HepG2 (cell line): ENCODE data around the gene ITGA2. TPM values are rescaled to one million over a fixed set of nuclear protein-coding genes. Genes with fewer than 3 reads are reported as not detected.

Experiments used
- ATAC-seq: fragments of 200-7000 bp; cut with Tn5 transposase; 3 replicates; pipeline ENCODE4 v1.9.1; 2020; ENCODE audit warnings: mild to moderate bottlenecking, moderate library complexity
- BruUV-seq: library from RNA; stranded (reverse); fragments of 400-500 nt; replicated peaks from 2 replicates; lab custom pipeline; 2021; lab: Mats Ljungman, UMichigan
- CTCF ChIA-PET: fragments of 300-600 bp; formaldehyde crosslinking; extraction: SDS; loops from one replicate; lab custom pipeline; 2021; ENCODE audit warnings: low total read pairs, inconsistent platforms, low intra/inter-chr PET ratio; lab: Yijun Ruan, JAX
- POLR2A ChIA-PET: fragments of 350-600 bp; sonication (Branson Sonifier 250); formaldehyde crosslinking; loops from one replicate; lab custom pipeline; 2020; ENCODE audit warnings: antibody characterized with exemption, inconsistent platforms; lab: Yijun Ruan, JAX
- DNase-seq: peaks from one replicate; pipeline ENCODE4 v3.0.0-alpha.2; 2015; ENCODE audit warnings: low spot score
- FAIRE-seq: peaks from 3 replicates; lab custom pipeline; 2011; peaks lifted over from hg19 to GRCh38; lab: Jason Lieb, UNC
- H2AFZ ChIP-seq: one replicate; pipeline ENCODE4 v1.6.1; 2011; ENCODE audit warnings: low read length, inconsistent platforms
- H3K27ac ChIP-seq: fragments of 300-600 bp; 3 replicates; pipeline ENCODE4 v1.8.0; 2011; ENCODE audit warnings: mixed run types, mild to moderate bottlenecking, mixed read lengths, low read length, inconsistent platforms; ENCODE audit not compliant: insufficient read depth; ENCODE audit errors: extremely low read length
- H3K27me3 ChIP-seq, 2 experiments: fragments of 200-600 bp in 1 of 2; 2 replicates in 1 of 2; 3 replicates in 1 of 2; pipeline versions ENCODE4 v1.6.0 to v1.8.0; 2011; ENCODE audit warnings: low read length in 2 of 2, mild to moderate bottlenecking in 2 of 2, moderate library complexity in 2 of 2, inconsistent platforms in 1 of 2; ENCODE audit not compliant: insufficient read depth in 2 of 2, control insufficient read depth in 1 of 2
- H3K36me3 ChIP-seq, 2 experiments: fragments of 200-600 bp in 1 of 2; replicated peaks in 1 of 2; 2 replicates in 1 of 2; 3 replicates in 1 of 2; pipeline versions ENCODE4 v1.5.1 to v1.8.0; 2011; ENCODE audit warnings: low read length in 2 of 2, inconsistent platforms in 1 of 2; ENCODE audit not compliant: insufficient read depth in 2 of 2, control insufficient read depth in 1 of 2
- H3K4me1 ChIP-seq: 2 replicates; pipeline ENCODE4 v1.5.1; 2012; ENCODE audit warnings: low read length, inconsistent platforms; ENCODE audit not compliant: insufficient read depth
- H3K4me2 ChIP-seq: 2 replicates; pipeline ENCODE4 v1.6.0; 2011; ENCODE audit warnings: low read depth, low read length, inconsistent platforms
- H3K4me3 ChIP-seq, 3 experiments: fragments of 200-600 bp in 1 of 3; sonication (generic), shearing (Covaris generic) in 1 of 3; replicated peaks in 1 of 3; 2 replicates each; pipeline ENCODE4 v1.5.1; 2011 to 2016; ENCODE audit warnings: low read length in 3 of 3, inconsistent platforms in 2 of 3, low read depth in 2 of 3, mild to moderate bottlenecking in 2 of 3, control low read depth in 1 of 3, mixed read lengths in 1 of 3; ENCODE audit not compliant: insufficient read depth in 1 of 3
- H3K79me2 ChIP-seq: one replicate; pipeline ENCODE4 v1.6.1; 2011; ENCODE audit warnings: low read length, inconsistent platforms; ENCODE audit not compliant: insufficient read depth
- H3K9ac ChIP-seq: 2 replicates; pipeline ENCODE4 v1.6.0; 2011; ENCODE audit warnings: mild to moderate bottlenecking, low read depth, low read length, inconsistent platforms; ENCODE audit not compliant: insufficient read depth
- H3K9me3 ChIP-seq: 2 replicates; pipeline ENCODE4 v1.5.1; 2012; ENCODE audit warnings: mild to moderate bottlenecking, low read length
- H4K20me1 ChIP-seq: 2 replicates; pipeline ENCODE4 v1.6.0; 2011; ENCODE audit warnings: inconsistent platforms, mild to moderate bottlenecking, low read length, moderate library complexity; ENCODE audit not compliant: insufficient read depth
- CHCHD3 ChIP-seq: sonication (generic); formaldehyde crosslinking; IDR thresholded peaks from 2 replicates; pipeline ENCODE4 v1.8.0; 2022; ENCODE audit warnings: mild to moderate bottlenecking, missing genetic modification reagents, moderate library complexity
- DNMT1 ChIP-seq: sonication (generic); formaldehyde crosslinking; IDR thresholded peaks from 2 replicates; pipeline ENCODE4 v1.5.1; 2020; ENCODE audit warnings: mild to moderate bottlenecking, missing genetic modification reagents
- DPF2 ChIP-seq: sonication (generic); formaldehyde crosslinking; IDR thresholded peaks from 2 replicates; pipeline ENCODE4 v1.4.0; 2020; ENCODE audit warnings: mild to moderate bottlenecking, low read depth, missing genetic modification reagents, borderline replicate concordance
- GATAD2A ChIP-seq: IDR thresholded peaks from 2 replicates; pipeline ENCODE4 v1.6.1; 2016
- IKZF1 ChIP-seq: fragments of 450-650 bp; IDR thresholded peaks from 2 replicates; pipeline ENCODE4 v1.7.1; 2016
- MIER3 ChIP-seq: IDR thresholded peaks from 2 replicates; pipeline ENCODE4 v1.6.1; 2016; ENCODE audit warnings: missing compliant biosample characterization, borderline replicate concordance
- RELA ChIP-seq: sonication (generic); formaldehyde crosslinking; IDR thresholded peaks from 2 replicates; pipeline ENCODE4 v1.4.0; 2020; ENCODE audit warnings: missing genetic modification reagents
- REST ChIP-seq, 2 experiments: IDR thresholded peaks; 2 replicates each; pipeline ENCODE4 v1.6.1; 2011 to 2012; ENCODE audit warnings: low read length in 2 of 2, borderline replicate concordance in 1 of 2, low read depth in 1 of 2, mild to moderate bottlenecking in 1 of 2, moderate library complexity in 1 of 2
- TBL1XR1 ChIP-seq: fragments of 150-350 bp; IDR thresholded peaks from 2 replicates; pipeline ENCODE4 v1.6.1; 2014; ENCODE audit warnings: borderline replicate concordance, low read length; ENCODE audit not compliant: partially characterized antibody
- TBP ChIP-seq: sonication (generic); formaldehyde crosslinking; IDR thresholded peaks from 2 replicates; pipeline ENCODE4 v1.5.0; 2020; ENCODE audit warnings: missing genetic modification reagents
- ZBTB1 ChIP-seq: sonication (generic); formaldehyde crosslinking; IDR thresholded peaks from 2 replicates; pipeline ENCODE4 v1.4.0; 2020; ENCODE audit warnings: missing genetic modification reagents, borderline replicate concordance
- ZBTB7B ChIP-seq: sonication (generic); formaldehyde crosslinking; IDR thresholded peaks from 2 replicates; pipeline ENCODE4 v1.4.0; 2020; ENCODE audit warnings: missing genetic modification reagents
- ZNF263 ChIP-seq: sonication (generic); formaldehyde crosslinking; IDR thresholded peaks from 2 replicates; pipeline ENCODE4 v1.4.0; 2020; ENCODE audit warnings: missing genetic modification reagents
- ZNF317 ChIP-seq: sonication (generic); formaldehyde crosslinking; IDR thresholded peaks from 2 replicates; pipeline ENCODE4 v1.5.0; 2020; ENCODE audit warnings: mild to moderate bottlenecking, missing genetic modification reagents
- ZNF432 ChIP-seq: sonication (generic); formaldehyde crosslinking; IDR thresholded peaks from 2 replicates; pipeline ENCODE4 v1.5.0; 2020; ENCODE audit warnings: missing genetic modification reagents, mild to moderate bottlenecking, borderline replicate concordance
- ZNF513 ChIP-seq: sonication (generic); formaldehyde crosslinking; conservative IDR thresholded peaks from 2 replicates; pipeline ENCODE4 v1.5.0; 2020; ENCODE audit warnings: missing genetic modification reagents
- WGBS: methylation state at CpG from one replicate; pipeline ENCODE4 v1.1.6; 2017; ENCODE audit warnings: low lambda C conversion rate; 5-methylcytosine and 5-hydroxymethylcytosine counted together
- in situ Hi-C: cut with HindIII; loops from 2 replicates; pipeline ENCODE4 v1.10.0; 2017; ENCODE audit warnings: low pct_unique_long_range_greater_than_20kb; ENCODE audit not compliant: extremely low pct_ligation_motif_present
- intact Hi-C: fragments of 100-400 bp; cut with micrococcal nuclease; formaldehyde crosslinking; loops from one replicate; pipeline ENCODE4 v1.10.0; 2022; ENCODE audit not compliant: unreplicated experiment
- polyA plus RNA-seq, 8 experiments: library from polyadenylated mRNA; depleted of rRNA in 3 of 8; stranded (reverse) in 7 of 8; unstranded in 1 of 8; fragments of >200 nt; fragmentation: Illumina TruSeq in 4 of 8; extraction: Trizol in 4 of 8; gene quantifications; 2 replicates each; pipeline versions ENCODE4 v1.2.1 to v1.2.3, GENCODE V29; 2011 to 2016; ENCODE audit warnings: low read depth in 4 of 8, missing spikeins in 1 of 8, mixed read lengths in 1 of 8; ENCODE audit not compliant: insufficient read depth in 1 of 8
- total RNA-seq, 5 experiments: library from RNA; depleted of rRNA; stranded (reverse); fragments of >200 nt; fragmentation: Illumina TruSeq; extraction: Trizol; gene quantifications; 2 replicates each; pipeline ENCODE4 v1.2.3, GENCODE V29; 2016; ENCODE audit warnings: low read depth in 1 of 5

ITGA2 gene
- total and polyA plus RNA-seq, 2 of the 13 experiments (the other 11 are each of a cell fraction or from before 2014, with no cell fraction given), result 15.8 to 58.3 TPM

- DNase-seq (no peak), FAIRE-seq (no peak), ATAC-seq (peak; percentile 45)
- no peak overlapping the region for H3K9ac ChIP-seq
- H3K27ac ChIP-seq, result peak overlapping the region; percentile 49
- no TSS peak for BruUV-seq
- H3K36me3 ChIP-seq, result peaks cover 0 to 4% of the 10 kb centered on the region in 2 experiments; a peak in 4 of 5 replicates
- H3K4me2 ChIP-seq, result no peak overlapping the region
- H3K79me2 ChIP-seq, result peaks cover 80% of the 10 kb centered on the region
- H3K4me1 ChIP-seq, result peaks cover 95% of the 10 kb centered on the region
- in situ Hi-C loops, result no loop called here
- TF ChIP-seq DPF2, result no peak
- no peak for TF ChIP-seq RELA (CRISPR knock-in tag)
- TF ChIP-seq TBL1XR1, result no peak
- no peak overlapping the region for H2AFZ ChIP-seq
- no peak overlapping the region for H3K4me3 ChIP-seq
- H4K20me1 ChIP-seq, result no peaks in the 10 kb centered on the region
- intact Hi-C loops, result no loop called here
- H3K27me3 ChIP-seq, result no peaks in the 10 kb centered on the region
- ChIA-PET POLR2A (interaction anchor here (0.7 to 1.0 kb wide), 2 partner anchors 21 to 22 kb away, joined by 3 read pairs; partner anchors contain the start of gene ITGA2), CTCF (no interaction called here)
- no peaks in the 10 kb centered on the region for H3K9me3 ChIP-seq
- WGBS, result 0% methylated on average over 1 of the region's 1 CpG
Measured at GRCh38 chr5:53010814-53011213, 21.7 kb downstream of the ITGA2 start.

GRCh38 chr5:53011233-53011632 is 22.1 kb downstream of the ITGA2 start:
- ATAC-seq, result peak; percentile 78
- intact Hi-C loops (no loop called here), in situ Hi-C loops (no loop called here)
- Histone ChIP-seq H3K27me3 (no peaks in the 10 kb centered on the region), H2AFZ (no peak overlapping the region), H3K4me1 (peaks cover 95% of the 10 kb centered on the region), H3K9me3 (no peaks in the 10 kb centered on the region), H3K9ac (no peak overlapping the region), H3K27ac (peak overlapping the region; percentile 49), H4K20me1 (no peaks in the 10 kb centered on the region), H3K4me3 (no peak overlapping the region), H3K79me2 (peaks cover 82% of the 10 kb centered on the region), H3K4me2 (no peak overlapping the region), H3K36me3 (peaks cover 0 to 4% of the 10 kb centered on the region in 2 experiments; a peak in 4 of 5 replicates)
- FAIRE-seq, result no peak
- BruUV-seq, result no TSS peak
- 73% methylated on average over 1 of the region's 1 CpG for WGBS
- ChIA-PET CTCF (no interaction called here), POLR2A (interaction anchor here (0.7 to 1.0 kb wide), 2 partner anchors 22 kb away, joined by 3 read pairs; partner anchors contain the start of gene ITGA2)
- DNase-seq, result peak; percentile 48
- TF ChIP-seq ZNF432 (CRISPR knock-in tag) (no peak), ZBTB7B (CRISPR knock-in tag) (no peak), ZNF263 (CRISPR knock-in tag) (no peak), ZNF317 (CRISPR knock-in tag) (no peak), ZNF513 (no peak), TBP (no peak), REST (IDR thresholded peaks at IDR 0.05; ENCODE audit: borderline replicate concordance in 1 of 2, low read depth in 1 of 2, low read length in 2 of 2) (no peak), IKZF1 (no peak), GATAD2A (CRISPR knock-in tag) (no peak), DNMT1 (CRISPR knock-in tag) (no peak), CHCHD3 (no peak), MIER3 (no peak), ZBTB1 (CRISPR knock-in tag) (no peak)
